Activated naive CD8-positive, alpha-beta T cell treated with anti-CD3 and anti-CD28 coated beads, Interleukin-2, amount 50 U/mL, for 24 hours (primary cell): ENCODE data around the gene NCMAP.
"Not testable (repeated sequence)": the region's sequence is repeated elsewhere in the genome, so short reads cannot be mapped to it uniquely, and the experiment has no call there.

Experiments used
- ATAC-seq: fragments of 150-1000 bp; cut with Tn5 transposase; one replicate; pipeline ENCODE4 v1.10.0; 2021
- DNase-seq: peaks from one replicate; pipeline ENCODE4 v3.0.0; 2021
- H3K27ac Mint-ChIP-seq: one replicate; pipeline ENCODE4 v1.8.0; 2021; ENCODE audit warnings: mild to moderate bottlenecking, mixed read lengths
- H3K27me3 Mint-ChIP-seq: one replicate; pipeline ENCODE4 v1.8.0; 2021; ENCODE audit warnings: mixed read lengths
- H3K36me3 Mint-ChIP-seq: one replicate; pipeline ENCODE4 v1.8.0; 2021; ENCODE audit warnings: low read depth, mixed read lengths
- H3K4me1 Mint-ChIP-seq: one replicate; pipeline ENCODE4 v1.8.0; 2021; ENCODE audit warnings: mixed read lengths
- H3K4me3 Mint-ChIP-seq: one replicate; pipeline ENCODE4 v1.8.0; 2021; ENCODE audit warnings: mild to moderate bottlenecking, moderate library complexity, mixed read lengths
- H3K9me3 Mint-ChIP-seq: one replicate; pipeline ENCODE4 v1.8.0; 2021; ENCODE audit warnings: mixed read lengths

NCMAP gene

GRCh38 chr1:24529292-24529691, 26.6 kb upstream of the NCMAP start:
- DNase-seq, H3K27me3 Mint-ChIP-seq, H3K4me3 Mint-ChIP-seq, ATAC-seq, H3K9me3 Mint-ChIP-seq: not testable (repeated sequence)
- Mint-ChIP-seq H3K4me1 (peaks cover 57% of the 10 kb centered on the region), H3K27ac (peak overlapping the region; percentile 63), H3K36me3 (peaks cover 29% of the 10 kb centered on the region)

- no peaks in the 10 kb centered on the region for H3K27me3 Mint-ChIP-seq
- H3K36me3 Mint-ChIP-seq, result peaks cover 51% of the 10 kb centered on the region
- H3K4me3 Mint-ChIP-seq, result peak overlapping the region; percentile 78
- H3K4me1 Mint-ChIP-seq, result peaks cover 79% of the 10 kb centered on the region
- H3K9me3 Mint-ChIP-seq, result no peaks in the 10 kb centered on the region
- peak overlapping the region; percentile 98 for H3K27ac Mint-ChIP-seq
- peak; percentile 78 for DNase-seq
- ATAC-seq, result peak; percentile 68
Observed at GRCh38 chr1:24535021-24535424, 20.9 kb upstream of the NCMAP start.

GRCh38 chr1:24535778-24536177, 20.1 kb upstream of the NCMAP start:
- H3K27me3 Mint-ChIP-seq, result no peaks in the 10 kb centered on the region
- H3K4me3 Mint-ChIP-seq, result peak overlapping the region; percentile 78
- ATAC-seq (no peak), DNase-seq (no peak)
- H3K27ac Mint-ChIP-seq, result peak overlapping the region; percentile 98
- H3K9me3 Mint-ChIP-seq, result no peaks in the 10 kb centered on the region
- peaks cover 48% of the 10 kb centered on the region for H3K36me3 Mint-ChIP-seq
- H3K4me1 Mint-ChIP-seq, result peaks cover 83% of the 10 kb centered on the region

- Mint-ChIP-seq H3K27me3 (no peaks in the 10 kb centered on the region), H3K4me1 (peaks cover 87% of the 10 kb centered on the region), H3K36me3 (peaks cover 48% of the 10 kb centered on the region), H3K27ac (peak overlapping the region; percentile 98), H3K4me3 (peak overlapping the region; percentile 78), H3K9me3 (no peaks in the 10 kb centered on the region)
- DNase-seq, result peak; percentile 72
- ATAC-seq, result peak; percentile 67
Observed at GRCh38 chr1:24536391-24536840, 19.5 kb upstream of the NCMAP start.

- ATAC-seq, result peak; percentile 65
Observed at GRCh38 chr1:24540051-24540905, 15.6 kb upstream of the NCMAP start.

GRCh38 chr1:24540906-24541710, 14.8 kb upstream of the NCMAP start:
- Mint-ChIP-seq H3K4me3 (peak overlapping the region; percentile 54), H3K9me3 (no peaks in the 10 kb centered on the region), H3K4me1 (peaks cover 80% of the 10 kb centered on the region), H3K27ac (peak overlapping the region; percentile 94), H3K36me3 (peaks cover 20% of the 10 kb centered on the region), H3K27me3 (no peaks in the 10 kb centered on the region)
- peak; percentile 48 for ATAC-seq
- no peak for DNase-seq

More at GRCh38 chr1:24540051-24540905, 15.6 kb upstream of the NCMAP start:
- peaks cover 80% of the 10 kb centered on the region for H3K4me1 Mint-ChIP-seq
- peaks cover 23% of the 10 kb centered on the region for H3K36me3 Mint-ChIP-seq
- peak overlapping the region; percentile 54 for H3K4me3 Mint-ChIP-seq
- H3K27ac Mint-ChIP-seq, result peak overlapping the region; percentile 94
- H3K9me3 Mint-ChIP-seq, result no peaks in the 10 kb centered on the region
- no peak for DNase-seq
- no peaks in the 10 kb centered on the region for H3K27me3 Mint-ChIP-seq

- Mint-ChIP-seq H3K9me3 (no peaks in the 10 kb centered on the region), H3K4me3 (peak overlapping the region; percentile 21), H3K27me3 (no peaks in the 10 kb centered on the region), H3K36me3 (peaks cover 13% of the 10 kb centered on the region), H3K27ac (peak overlapping the region; percentile 94), H3K4me1 (peaks cover 72% of the 10 kb centered on the region)
- ATAC-seq (no peak), DNase-seq (peak; percentile 52)
Observed at GRCh38 chr1:24541711-24542346, 14.1 kb upstream of the NCMAP start.

GRCh38 chr1:24544239-24544638, 11.6 kb upstream of the NCMAP start:
- no peaks in the 10 kb centered on the region for H3K27me3 Mint-ChIP-seq
- ATAC-seq, result no peak
- H3K4me3 Mint-ChIP-seq, result no peak overlapping the region
- H3K36me3 Mint-ChIP-seq, result no peaks in the 10 kb centered on the region
- H3K27ac Mint-ChIP-seq, result no peak overlapping the region
- peaks cover 54% of the 10 kb centered on the region for H3K4me1 Mint-ChIP-seq
- H3K9me3 Mint-ChIP-seq, result no peaks in the 10 kb centered on the region
- DNase-seq, result no peak

GRCh38 chr1:24545662-24546061, 10.2 kb upstream of the NCMAP start:
- DNase-seq, result no peak
- H3K4me1 Mint-ChIP-seq, result peaks cover 40% of the 10 kb centered on the region
- no peak for ATAC-seq
- no peaks in the 10 kb centered on the region for H3K9me3 Mint-ChIP-seq
- no peak overlapping the region for H3K4me3 Mint-ChIP-seq
- H3K27me3 Mint-ChIP-seq, result no peaks in the 10 kb centered on the region
- no peak overlapping the region for H3K27ac Mint-ChIP-seq
- no peaks in the 10 kb centered on the region for H3K36me3 Mint-ChIP-seq

- H3K27me3 Mint-ChIP-seq, result no peaks in the 10 kb centered on the region
Observed at GRCh38 chr1:24547195-24547594, 8.7 kb upstream of the NCMAP start.

GRCh38 chr1:24548070-24548469, 7.8 kb upstream of the NCMAP start:
- Mint-ChIP-seq H3K4me3 (no peak overlapping the region), H3K27me3 (no peaks in the 10 kb centered on the region), H3K4me1 (peaks cover 19% of the 10 kb centered on the region), H3K36me3 (no peaks in the 10 kb centered on the region), H3K27ac (no peak overlapping the region), H3K9me3 (no peaks in the 10 kb centered on the region)
- DNase-seq (no peak), ATAC-seq (no peak)

More at GRCh38 chr1:24547195-24547594, 8.7 kb upstream of the NCMAP start:
- H3K27ac Mint-ChIP-seq, result no peak overlapping the region
- no peak for DNase-seq
- peaks cover 25% of the 10 kb centered on the region for H3K4me1 Mint-ChIP-seq
- no peaks in the 10 kb centered on the region for H3K9me3 Mint-ChIP-seq
- H3K4me3 Mint-ChIP-seq, result no peak overlapping the region
- ATAC-seq, result no peak
- H3K36me3 Mint-ChIP-seq, result no peaks in the 10 kb centered on the region

GRCh38 chr1:24549210-24549609, 6.7 kb upstream of the NCMAP start:
- not testable (repeated sequence) for H3K36me3 Mint-ChIP-seq, DNase-seq, H3K4me3 Mint-ChIP-seq, H3K9me3 Mint-ChIP-seq, H3K27me3 Mint-ChIP-seq, H3K27ac Mint-ChIP-seq, ATAC-seq
- H3K4me1 Mint-ChIP-seq, result peaks cover 19% of the 10 kb centered on the region

- Mint-ChIP-seq H3K36me3 (no peaks in the 10 kb centered on the region), H3K27ac (no peak overlapping the region), H3K4me1 (peaks cover 6% of the 10 kb centered on the region), H3K27me3 (peaks cover 12% of the 10 kb centered on the region), H3K4me3 (no peak overlapping the region), H3K9me3 (no peaks in the 10 kb centered on the region)
- no peak for ATAC-seq
- DNase-seq, result no peak
Observed at GRCh38 chr1:24551290-24551959, 4.5 kb upstream of the NCMAP start.
